Forelimb muscle (tissue), 1 donor: ENCODE measurements around the gene RHOG. TPM values are rescaled to one million over a fixed set of nuclear protein-coding genes. Genes with fewer than 3 reads are reported as not detected.

ENCODE experiments used
- polyA plus RNA-seq: library from polyadenylated mRNA; unstranded; fragments of 120-200 nt; gene quantifications from one replicate; pipeline ENCODE4 v1.2.1, GENCODE V29; 2013; ENCODE audit not compliant: insufficient read length

RHOG gene
- polyA plus RNA-seq, 1 donor = 22.7 TPM

Other genes starting within 250 kb of the RHOG start
- 4.3 TPM for gene ART5, start 199.0 kb downstream of the RHOG start, polyA plus RNA-seq
- gene ART1, start 195.8 kb downstream of the RHOG start, polyA plus RNA-seq = 7.2 TPM
- gene CHRNA10, start 169.6 kb downstream of the RHOG start, polyA plus RNA-seq = 5.7 TPM
- 36.8 TPM for gene NUP98, start 43.4 kb downstream of the RHOG start, polyA plus RNA-seq
- 24.7 TPM for gene PGAP2, start 32.4 kb downstream of the RHOG start, polyA plus RNA-seq
- gene STIM1, start 14.7 kb upstream of the RHOG start, polyA plus RNA-seq = 116 TPM